ENCODE results near the gene HTR6. TPM values are rescaled to one million over a fixed set of nuclear protein-coding genes. Genes with fewer than 3 reads are reported as not detected.

Gene HTR6
- polyA plus RNA-seq, 1 donor (not counting 4 experiments of a cell fraction or from before 2014, with no cell fraction given), result not detected

- H2AFZ ChIP-seq (ENCODE audit: control insufficient read depth, low read length), result no peak overlapping the region
- H3K9ac ChIP-seq (ENCODE audit: control insufficient read depth, extremely low read depth, insufficient read depth, low read length), result no peak overlapping the region
- no peak for FAIRE-seq
- H3K27ac ChIP-seq (ENCODE audit: control insufficient read depth, insufficient read depth, low read length), result no peak overlapping the region
- no peak overlapping the region for H3K4me2 ChIP-seq (ENCODE audit: control insufficient read depth, extremely low read depth, insufficient read depth, low read depth, low read length)
- no peaks in the 10 kb centered on the region for H3K9me1 ChIP-seq (ENCODE audit: control insufficient read depth, extremely low read depth, insufficient read depth, low read length)
- TF ChIP-seq CTCF (optimal IDR thresholded peaks at IDR 0.05 in 1 of 3, IDR thresholded peaks at IDR 0.05 in 1 of 3, conservative IDR thresholded peaks at IDR 0.05 in 1 of 3; ENCODE audit: extremely low read depth in 1 of 3, insufficient read depth in 2 of 3, low read length in 3 of 3) (no peak), EZH2 (IDR thresholded peaks at IDR 0.05; ENCODE audit: low read length) (no peak)
- no peaks in the 10 kb centered on the region for H3K4me1 ChIP-seq (ENCODE audit: control insufficient read depth, extremely low read depth, insufficient read depth, low read length)
- H3K36me3 ChIP-seq (ENCODE audit: control insufficient read depth in 2 of 2, extremely low read depth in 1 of 2, insufficient read depth in 2 of 2, low read length in 2 of 2), result no peaks in the 10 kb centered on the region
- dilution Hi-C loops (cut with MboI; ENCODE audit: extremely low pct_ligation_motif_present, low sequenced_read_pairs), result no loop called here
- no peaks in the 10 kb centered on the region for H3K9me3 ChIP-seq (ENCODE audit: control insufficient read depth, low read depth, low read length)
- DNase-seq (ENCODE audit: low read depth, low spot score), result no peak
- H3K4me3 ChIP-seq (ENCODE audit: control insufficient read depth in 2 of 3, extremely low read depth in 1 of 3, insufficient read depth in 2 of 3, low read depth in 1 of 3, low read length in 3 of 3), result no peak overlapping the region
- no peaks in the 10 kb centered on the region for H3K79me2 ChIP-seq (ENCODE audit: control insufficient read depth, insufficient read depth, low read length)
- H4K20me1 ChIP-seq (ENCODE audit: control insufficient read depth, extremely low read depth, insufficient read depth, low read length), result no peaks in the 10 kb centered on the region
- peaks cover 4% of the 10 kb centered on the region for H3K27me3 ChIP-seq (ENCODE audit: control insufficient read depth, extremely low read depth, insufficient read depth, low read length)
These were observed 24.5 kb downstream of the HTR6 start for GRCh38 chr1:19689085-19689757.

GRCh38 chr1:19689856-19690255, 25.2 kb downstream of the HTR6 start:
- Histone ChIP-seq H3K27me3 (ENCODE audit: control insufficient read depth, extremely low read depth, insufficient read depth, low read length) (peaks cover 4% of the 10 kb centered on the region), H3K4me2 (ENCODE audit: control insufficient read depth, extremely low read depth, insufficient read depth, low read depth, low read length) (no peak overlapping the region), H3K9me1 (ENCODE audit: control insufficient read depth, extremely low read depth, insufficient read depth, low read length) (no peaks in the 10 kb centered on the region), H3K9me3 (ENCODE audit: control insufficient read depth, low read depth, low read length) (no peaks in the 10 kb centered on the region), H4K20me1 (ENCODE audit: control insufficient read depth, extremely low read depth, insufficient read depth, low read length) (no peaks in the 10 kb centered on the region), H3K9ac (ENCODE audit: control insufficient read depth, extremely low read depth, insufficient read depth, low read length) (no peak overlapping the region), H3K36me3 (ENCODE audit: control insufficient read depth in 2 of 2, extremely low read depth in 1 of 2, insufficient read depth in 2 of 2, low read length in 2 of 2) (no peaks in the 10 kb centered on the region), H3K27ac (ENCODE audit: control insufficient read depth, insufficient read depth, low read length) (no peak overlapping the region), H3K4me1 (ENCODE audit: control insufficient read depth, extremely low read depth, insufficient read depth, low read length) (no peaks in the 10 kb centered on the region), H3K79me2 (ENCODE audit: control insufficient read depth, insufficient read depth, low read length) (no peaks in the 10 kb centered on the region), H3K4me3 (ENCODE audit: control insufficient read depth in 2 of 3, extremely low read depth in 1 of 3, insufficient read depth in 2 of 3, low read depth in 1 of 3, low read length in 3 of 3) (no peak overlapping the region), H2AFZ (ENCODE audit: control insufficient read depth, low read length) (no peak overlapping the region)
- no peak for FAIRE-seq
- dilution Hi-C loops (cut with MboI; ENCODE audit: extremely low pct_ligation_motif_present, low sequenced_read_pairs), result no loop called here
- TF ChIP-seq CTCF (optimal IDR thresholded peaks at IDR 0.05 in 1 of 3, IDR thresholded peaks at IDR 0.05 in 1 of 3, conservative IDR thresholded peaks at IDR 0.05 in 1 of 3; ENCODE audit: extremely low read depth in 1 of 3, insufficient read depth in 2 of 3, low read length in 3 of 3) (no peak), EZH2 (IDR thresholded peaks at IDR 0.05; ENCODE audit: low read length) (no peak)
- no peak for DNase-seq (ENCODE audit: low read depth, low spot score)

Measured in keratinocyte (primary cell).